PC-3 (cell line): ENCODE measurements around the gene CDK2. TPM values are rescaled to one million over a fixed set of nuclear protein-coding genes. Genes with fewer than 3 reads are reported as not detected.
A peak's percentile ranks its signal among the peaks of the same experiment; 100 is the strongest.

Source experiments
- ATAC-seq: fragments of 200-7000 bp; cut with Tn5 transposase; 2 replicates; pipeline ENCODE4 v1.9.1; 2020; ENCODE audit warnings: mild to moderate bottlenecking, moderate library complexity
- BruUV-seq: library from RNA; stranded (reverse); fragments of 400-500 nt; replicated peaks from 2 replicates; lab custom pipeline; 2021; lab: Mats Ljungman, UMichigan
- CTCF ChIA-PET: fragments of 300-600 bp; sonication (Branson Sonifier 250); formaldehyde crosslinking; loops from one replicate; lab custom pipeline; 2022; ENCODE audit warnings: antibody characterized with exemption; lab: Charles Lee
- POLR2A ChIA-PET: fragments of 300-600 bp; sonication (Branson Sonifier 250); formaldehyde crosslinking; loops from one replicate; lab custom pipeline; 2022; ENCODE audit warnings: antibody characterized with exemption; ENCODE audit not compliant: unreplicated experiment; lab: Charles Lee
- DNase-seq: peaks from one replicate; pipeline ENCODE4 v3.0.0-alpha.2; 2015
- H2AFZ ChIP-seq: fragments of 300-600 bp; sonication (generic); 2 replicates; pipeline ENCODE4 v1.6.0; 2016; ENCODE audit warnings: antibody characterized with exemption, low read length
- H3F3A ChIP-seq: fragments of 300-600 bp; sonication (generic); one replicate; pipeline ENCODE4 v1.6.0; 2017; ENCODE audit warnings: antibody characterized with exemption, low read length, control low read depth, mild to moderate bottlenecking; ENCODE audit not compliant: unreplicated experiment
- H3K27ac ChIP-seq: fragments of 300-600 bp; sonication (generic); 2 replicates; pipeline ENCODE4 v1.5.1; 2016; ENCODE audit warnings: mild to moderate bottlenecking, low read length
- H3K27me3 ChIP-seq: fragments of 300-600 bp; sonication (generic); 2 replicates; pipeline ENCODE4 v1.6.1; 2016; ENCODE audit warnings: low read length, mixed read lengths
- H3K36me3 ChIP-seq: fragments of 300-600 bp; sonication (generic); 2 replicates; pipeline ENCODE4 v1.6.1; 2016; ENCODE audit warnings: low read depth, mixed run types, low read length, mixed read lengths
- H3K4me1 ChIP-seq: fragments of 300-600 bp; sonication (generic); 2 replicates; pipeline ENCODE4 v1.5.1; 2016; ENCODE audit warnings: low read length; ENCODE audit not compliant: insufficient read depth
- H3K4me2 ChIP-seq: fragments of 300-600 bp; sonication (generic); 2 replicates; pipeline ENCODE4 v1.6.0; 2016; ENCODE audit warnings: low read length
- H3K4me3 ChIP-seq: fragments of 300-600 bp; sonication (generic); 2 replicates; pipeline ENCODE4 v1.5.1; 2016; ENCODE audit warnings: mild to moderate bottlenecking, low read length, mixed read lengths
- H3K79me2 ChIP-seq: fragments of 300-600 bp; sonication (generic); 2 replicates; pipeline ENCODE4 v1.6.1; 2017; ENCODE audit warnings: low read length, mixed read lengths
- H3K9ac ChIP-seq: fragments of 300-600 bp; sonication (generic); 2 replicates; pipeline ENCODE4 v1.6.0; 2016; ENCODE audit warnings: mild to moderate bottlenecking, low read length
- H3K9me2 ChIP-seq: fragments of 300-600 bp; sonication (generic); replicated peaks from 2 replicates; pipeline ENCODE4 v1.6.1; 2016; ENCODE audit warnings: mixed run types, low read length, mixed read lengths
- H3K9me3 ChIP-seq: fragments of 300-600 bp; sonication (generic); 2 replicates; pipeline ENCODE4 v1.6.1; 2016; ENCODE audit warnings: low read length, mixed read lengths
- H4K20me1 ChIP-seq: fragments of 300-600 bp; sonication (generic); 2 replicates; pipeline ENCODE4 v1.6.1; 2016; ENCODE audit warnings: low read length, mixed read lengths
- EZH2 ChIP-seq: fragments of 300-600 bp; sonication (generic); IDR thresholded peaks from one replicate; pipeline ENCODE4 v1.6.1; 2017; ENCODE audit warnings: antibody characterized with exemption, mild to moderate bottlenecking, low read length; ENCODE audit not compliant: unreplicated experiment
- EZH2phosphoT487 ChIP-seq: fragments of 300-600 bp; sonication (generic); IDR thresholded peaks from 2 replicates; pipeline ENCODE4 v1.6.1; 2018; ENCODE audit warnings: mild to moderate bottlenecking, antibody characterized with exemption, low read length, borderline replicate concordance
- intact Hi-C: fragments of 100-400 bp; cut with micrococcal nuclease; formaldehyde crosslinking; loops from 2 replicates; pipeline ENCODE4 v1.9.0; 2023
- total RNA-seq: library from RNA; depleted of rRNA; stranded (reverse); fragments of >200 nt; gene quantifications from 2 replicates; pipeline ENCODE4 v1.2.3, GENCODE V29; 2014
- TF ChIP-seq, protein P1 (sequence below): fragments of 300-600 bp; sonication (generic); conservative IDR thresholded peaks from 2 replicates; pipeline ENCODE4 v1.5.1; 2017; ENCODE audit warnings: antibody characterized with exemption, low read depth, mild to moderate bottlenecking, low read length

The CDK2 gene
- total RNA-seq, 1 experiment from 2014 or later = 63.0 TPM

DNA sequence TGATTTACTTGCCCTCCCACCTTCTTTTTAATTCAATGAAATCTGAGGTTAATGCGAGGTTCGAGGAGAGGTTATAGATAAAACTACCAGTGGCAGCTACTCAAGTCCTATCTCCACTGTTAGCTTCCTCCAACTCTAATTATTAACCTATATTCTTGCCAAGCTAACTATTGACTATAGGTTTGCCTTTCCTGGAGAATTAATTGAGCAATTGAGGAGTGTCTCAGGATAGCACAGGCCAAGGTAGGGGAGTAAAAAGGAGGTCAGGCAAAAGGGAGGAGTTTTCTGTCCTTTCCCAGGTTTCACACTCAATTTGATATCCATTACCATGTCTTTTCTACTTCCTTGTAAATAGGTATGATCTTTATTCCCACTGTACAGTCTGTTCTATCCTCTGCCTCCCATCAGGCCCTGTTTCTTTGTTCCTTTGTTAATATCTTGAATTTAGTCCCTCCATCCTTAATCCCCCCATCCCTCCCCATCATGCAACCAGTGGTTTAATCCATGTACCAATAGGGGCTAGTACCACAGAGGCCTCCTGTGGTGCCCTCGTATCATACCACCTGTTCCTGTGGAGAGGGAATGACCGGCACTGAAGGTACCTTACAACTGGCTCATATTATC is 26.7 kb downstream of the CDK2 start:
- POLR2A ChIA-PET = no interaction called here
- Histone ChIP-seq H3K27ac (no peak overlapping the region), H3K27me3 (no peaks in the 10 kb centered on the region), H4K20me1 (no peaks in the 10 kb centered on the region), H3K79me2 (peaks cover 11% of the 10 kb centered on the region), H3K36me3 (peaks cover 24% of the 10 kb centered on the region; the same call in 1 of the 2 replicates), H3K9me2 (no peaks in the 10 kb centered on the region), H3K4me2 (no peak overlapping the region), H3F3A (no peaks in the 10 kb centered on the region), H3K4me3 (no peak overlapping the region), H3K4me1 (peaks cover 5% of the 10 kb centered on the region; the same call in 1 of the 2 replicates), H3K9me3 (no peaks in the 10 kb centered on the region), H3K9ac (no peak overlapping the region), H2AFZ (no peak overlapping the region)
- intact Hi-C loops = no loop called here
- no peak for TF ChIP-seq EZH2
- no peak for TF ChIP-seq EZH2phosphoT487
- TF ChIP-seq, protein P1, sequence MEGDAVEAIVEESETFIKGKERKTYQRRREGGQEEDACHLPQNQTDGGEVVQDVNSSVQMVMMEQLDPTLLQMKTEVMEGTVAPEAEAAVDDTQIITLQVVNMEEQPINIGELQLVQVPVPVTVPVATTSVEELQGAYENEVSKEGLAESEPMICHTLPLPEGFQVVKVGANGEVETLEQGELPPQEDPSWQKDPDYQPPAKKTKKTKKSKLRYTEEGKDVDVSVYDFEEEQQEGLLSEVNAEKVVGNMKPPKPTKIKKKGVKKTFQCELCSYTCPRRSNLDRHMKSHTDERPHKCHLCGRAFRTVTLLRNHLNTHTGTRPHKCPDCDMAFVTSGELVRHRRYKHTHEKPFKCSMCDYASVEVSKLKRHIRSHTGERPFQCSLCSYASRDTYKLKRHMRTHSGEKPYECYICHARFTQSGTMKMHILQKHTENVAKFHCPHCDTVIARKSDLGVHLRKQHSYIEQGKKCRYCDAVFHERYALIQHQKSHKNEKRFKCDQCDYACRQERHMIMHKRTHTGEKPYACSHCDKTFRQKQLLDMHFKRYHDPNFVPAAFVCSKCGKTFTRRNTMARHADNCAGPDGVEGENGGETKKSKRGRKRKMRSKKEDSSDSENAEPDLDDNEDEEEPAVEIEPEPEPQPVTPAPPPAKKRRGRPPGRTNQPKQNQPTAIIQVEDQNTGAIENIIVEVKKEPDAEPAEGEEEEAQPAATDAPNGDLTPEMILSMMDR = no peak
- CTCF ChIA-PET = interaction anchor here (0.6 kb wide), 1 partner anchor 19 kb away, joined by 4 read pairs; no protein-coding TSS in a partner anchor
- TSS peak; percentile 17 for BruUV-seq
- DNase-seq (no peak), ATAC-seq (no peak)

DNA sequence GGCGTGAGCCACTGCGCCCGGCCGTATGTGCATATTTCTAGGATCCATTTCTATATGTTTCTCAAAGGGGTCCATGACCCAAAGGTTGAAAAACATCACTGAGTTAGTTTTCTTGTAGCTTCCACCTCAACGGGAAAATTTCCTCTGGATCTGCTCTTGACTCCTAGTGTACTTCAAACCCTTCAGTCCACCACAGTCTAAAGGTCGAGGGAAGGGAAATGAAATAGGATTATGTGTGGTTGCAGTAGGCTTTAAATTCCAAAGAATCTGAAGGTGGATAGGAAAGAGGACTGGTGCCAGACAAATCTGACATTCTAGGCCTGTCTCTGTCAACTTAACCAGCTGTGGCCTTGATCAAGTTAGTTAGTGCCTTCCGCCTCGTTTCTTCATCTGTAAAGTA is 28.7 kb downstream of the CDK2 start:
- Histone ChIP-seq H3K27ac (no peak overlapping the region), H3K9me2 (no peaks in the 10 kb centered on the region), H4K20me1 (no peaks in the 10 kb centered on the region), H3F3A (no peaks in the 10 kb centered on the region), H3K4me2 (no peak overlapping the region), H3K36me3 (peaks cover 19% of the 10 kb centered on the region; the same call in 1 of the 2 replicates), H3K4me3 (no peak overlapping the region), H3K4me1 (peaks cover 5% of the 10 kb centered on the region; the same call in 1 of the 2 replicates), H3K79me2 (peaks cover 12% of the 10 kb centered on the region), H3K27me3 (no peaks in the 10 kb centered on the region), H3K9me3 (no peaks in the 10 kb centered on the region), H2AFZ (no peak overlapping the region), H3K9ac (no peak overlapping the region)
- CTCF ChIA-PET = interaction anchor here (0.5 to 1.1 kb wide), 4 partner anchors 12 to 58 kb away, joined by 3 to 8 read pairs (median 4); no protein-coding TSS in a partner anchor
- intact Hi-C loops = no loop called here
- no peak for DNase-seq
- no peak for TF ChIP-seq EZH2phosphoT487
- no peak for TF ChIP-seq EZH2
- TF ChIP-seq, protein P1 = no peak
- no TSS peak for BruUV-seq
- POLR2A ChIA-PET = no interaction called here
- no peak for ATAC-seq
